ENCODE measurements around the gene ATP5F1A. TPM values are rescaled to one million over a fixed set of nuclear protein-coding genes. Genes with fewer than 3 reads are reported as not detected.

Gene ATP5F1A
- total RNA-seq, 2 donors from 2014 or later = 457 to 522 TPM

DNA sequence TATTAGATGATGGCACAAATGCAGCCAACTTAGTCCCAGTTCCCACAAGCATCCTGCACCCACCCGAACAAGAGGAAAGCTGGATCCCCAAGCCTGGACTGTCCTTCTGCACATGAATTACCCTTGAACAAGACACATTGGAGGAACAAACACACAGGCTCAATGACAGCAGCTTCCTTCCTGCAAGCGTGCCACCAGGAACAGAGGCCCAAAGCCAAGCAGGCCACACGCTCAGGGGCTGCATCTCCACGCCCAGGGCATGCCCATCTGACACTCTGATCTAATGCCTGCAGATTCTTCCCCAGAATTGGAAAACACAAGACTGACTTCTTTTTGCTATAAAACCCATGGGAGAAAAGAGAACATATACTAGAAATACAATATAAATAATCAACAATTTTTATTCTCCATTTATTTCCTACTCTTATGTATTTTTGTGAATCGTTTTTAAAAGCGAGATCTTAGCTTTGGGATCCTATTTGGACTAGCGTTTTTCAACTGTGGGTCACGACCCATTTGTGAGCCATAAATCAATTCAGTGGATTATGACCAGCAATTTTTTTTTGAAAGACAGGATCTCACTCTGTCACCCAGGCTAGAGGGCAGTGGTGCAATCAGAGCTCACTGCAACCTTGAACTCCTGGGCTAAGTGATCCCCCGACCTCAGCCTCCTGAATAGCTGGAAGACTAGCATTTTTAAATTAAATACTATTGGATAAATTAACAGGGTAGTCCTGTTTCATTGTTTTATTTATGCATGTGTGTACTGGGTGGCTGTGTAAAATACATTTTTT is 60.4 kb downstream of the ATP5F1A start:
- 82% methylated on average over 9 of the region's 9 CpGs for WGBS
- TF ChIP-seq POLR2A (IDR thresholded peaks at IDR 0.05) (no peak), POLR2AphosphoS5 (IDR thresholded peaks at IDR 0.05) (no peak)
- TF ChIP-seq, protein P1, sequence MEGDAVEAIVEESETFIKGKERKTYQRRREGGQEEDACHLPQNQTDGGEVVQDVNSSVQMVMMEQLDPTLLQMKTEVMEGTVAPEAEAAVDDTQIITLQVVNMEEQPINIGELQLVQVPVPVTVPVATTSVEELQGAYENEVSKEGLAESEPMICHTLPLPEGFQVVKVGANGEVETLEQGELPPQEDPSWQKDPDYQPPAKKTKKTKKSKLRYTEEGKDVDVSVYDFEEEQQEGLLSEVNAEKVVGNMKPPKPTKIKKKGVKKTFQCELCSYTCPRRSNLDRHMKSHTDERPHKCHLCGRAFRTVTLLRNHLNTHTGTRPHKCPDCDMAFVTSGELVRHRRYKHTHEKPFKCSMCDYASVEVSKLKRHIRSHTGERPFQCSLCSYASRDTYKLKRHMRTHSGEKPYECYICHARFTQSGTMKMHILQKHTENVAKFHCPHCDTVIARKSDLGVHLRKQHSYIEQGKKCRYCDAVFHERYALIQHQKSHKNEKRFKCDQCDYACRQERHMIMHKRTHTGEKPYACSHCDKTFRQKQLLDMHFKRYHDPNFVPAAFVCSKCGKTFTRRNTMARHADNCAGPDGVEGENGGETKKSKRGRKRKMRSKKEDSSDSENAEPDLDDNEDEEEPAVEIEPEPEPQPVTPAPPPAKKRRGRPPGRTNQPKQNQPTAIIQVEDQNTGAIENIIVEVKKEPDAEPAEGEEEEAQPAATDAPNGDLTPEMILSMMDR (IDR thresholded peaks at IDR 0.05) = no peak
- no peaks in the 10 kb centered on the region for H3K4me1 ChIP-seq (replicated peaks)
- H3K9me3 ChIP-seq = no peaks in the 10 kb centered on the region
- H3K36me3 ChIP-seq = no peaks in the 10 kb centered on the region
- DNase-seq (ENCODE audit: low spot score) = no peak
- H3K4me3 ChIP-seq = no peak overlapping the region
- intact Hi-C loops (cut with DNase I) = no loop called here
- no peaks in the 10 kb centered on the region for H3K27me3 ChIP-seq (replicated peaks; ENCODE audit: insufficient read depth)
- H3K27ac ChIP-seq = no peak overlapping the region

DNA sequence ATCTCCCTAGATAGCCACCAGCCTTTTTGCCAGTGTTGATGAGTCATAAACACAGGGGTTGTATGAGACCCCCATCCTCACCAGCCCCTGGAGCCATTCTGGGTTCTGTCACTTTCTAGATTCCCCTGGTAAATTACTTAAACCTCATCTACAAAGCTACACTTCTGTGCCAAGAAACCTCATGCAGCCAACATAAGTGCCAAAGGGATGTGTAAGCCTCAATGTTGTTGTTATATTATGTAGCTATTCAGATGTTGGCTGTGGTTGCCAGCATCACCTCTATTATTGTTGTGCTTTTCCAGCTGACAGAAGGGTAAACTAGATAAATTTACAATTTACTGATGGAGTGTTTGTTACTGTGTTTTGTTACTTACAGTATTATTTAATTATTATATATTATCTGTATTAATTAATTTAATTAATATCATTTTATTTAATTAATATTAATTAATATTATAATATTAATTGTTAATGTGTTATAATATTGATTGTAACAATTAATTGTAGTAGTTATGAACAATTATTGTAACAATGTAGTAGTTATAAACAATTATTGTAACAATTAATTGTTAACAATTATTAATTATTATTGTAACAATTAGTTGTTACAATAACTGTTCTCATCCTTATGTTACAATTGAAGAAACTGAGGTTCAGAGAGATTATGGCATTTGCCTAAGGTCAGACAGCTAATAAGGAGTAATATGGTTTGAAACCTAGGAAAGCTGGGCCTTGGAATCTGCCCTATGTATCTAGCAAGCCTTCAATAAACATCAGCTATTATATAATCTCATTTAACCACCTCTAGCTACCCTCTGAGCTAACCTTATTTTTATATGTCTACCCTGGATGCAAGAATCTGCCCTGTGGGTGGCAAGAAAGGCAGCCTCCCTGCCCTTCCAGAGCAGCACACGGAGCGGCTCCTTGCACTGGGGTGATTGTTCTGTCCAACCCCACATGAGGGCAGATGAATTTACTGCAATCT is 62.1 kb downstream of the ATP5F1A start:
- no peaks in the 10 kb centered on the region for H3K36me3 ChIP-seq
- H3K27ac ChIP-seq = no peak overlapping the region
- TF ChIP-seq POLR2AphosphoS5 (IDR thresholded peaks at IDR 0.05) (no peak), POLR2A (IDR thresholded peaks at IDR 0.05) (no peak)
- TF ChIP-seq, protein P1 (IDR thresholded peaks at IDR 0.05) = no peak
- WGBS = 97% methylated on average over 2 of the region's 2 CpGs
- H3K27me3 ChIP-seq (replicated peaks; ENCODE audit: insufficient read depth) = no peaks in the 10 kb centered on the region
- no peak overlapping the region for H3K4me3 ChIP-seq
- DNase-seq (ENCODE audit: low spot score) = no peak
- H3K9me3 ChIP-seq = no peaks in the 10 kb centered on the region
- intact Hi-C loops (cut with DNase I) = no loop called here
- no peaks in the 10 kb centered on the region for H3K4me1 ChIP-seq (replicated peaks)

DNA sequence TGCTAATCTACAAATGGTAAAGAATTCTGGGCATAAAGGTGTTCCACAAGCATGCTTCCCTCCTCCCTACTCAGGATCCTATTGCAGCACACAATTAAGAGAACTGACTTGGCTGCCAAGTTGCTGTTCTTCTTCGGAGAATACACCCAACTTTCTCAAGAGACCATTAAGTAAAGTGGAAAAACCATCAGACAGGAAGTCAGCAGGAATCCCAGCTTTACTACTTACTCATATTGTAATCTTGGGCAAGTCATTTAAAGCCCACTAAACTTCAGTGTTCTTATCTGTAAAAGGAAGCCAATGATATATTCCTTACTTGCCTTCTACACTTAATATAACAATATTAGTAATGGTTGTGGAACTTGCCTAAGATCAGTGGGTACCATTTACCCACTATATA is 63.9 kb downstream of the ATP5F1A start:
- Histone ChIP-seq H3K4me1 (replicated peaks) (no peaks in the 10 kb centered on the region), H3K36me3 (no peaks in the 10 kb centered on the region), H3K27me3 (replicated peaks; ENCODE audit: insufficient read depth) (no peaks in the 10 kb centered on the region), H3K9me3 (no peaks in the 10 kb centered on the region), H3K27ac (no peak overlapping the region), H3K4me3 (no peak overlapping the region)
- DNase-seq (ENCODE audit: low spot score) = no peak
- intact Hi-C loops (cut with DNase I) = no loop called here
- TF ChIP-seq, protein P1 (IDR thresholded peaks at IDR 0.05) = no peak
- TF ChIP-seq POLR2A (IDR thresholded peaks at IDR 0.05) = no peak
- TF ChIP-seq POLR2AphosphoS5 (IDR thresholded peaks at IDR 0.05) = no peak
- WGBS = 27% methylated on average over 1 of the region's 1 CpG

DNA sequence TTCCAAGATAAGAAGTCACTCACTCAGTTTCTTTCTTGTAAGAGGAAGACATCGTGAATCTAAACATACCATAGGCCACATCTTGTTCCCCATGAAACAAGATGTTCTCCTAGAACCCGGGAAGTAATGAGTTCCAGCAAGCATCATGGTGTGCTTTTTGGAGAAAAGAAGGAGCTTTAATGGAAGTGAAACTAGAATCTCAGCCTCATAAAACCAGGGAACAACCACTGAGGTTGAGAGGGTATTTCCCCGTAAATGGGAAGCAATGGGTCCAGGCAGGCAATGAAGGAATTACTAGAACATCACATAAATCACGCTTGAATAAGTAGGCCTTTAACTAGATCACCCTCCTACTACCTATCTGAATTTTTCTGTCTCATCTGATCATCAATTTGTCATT is 66.4 kb downstream of the ATP5F1A start:
- H3K4me1 ChIP-seq (replicated peaks) = no peaks in the 10 kb centered on the region
- H3K4me3 ChIP-seq = no peak overlapping the region
- no peaks in the 10 kb centered on the region for H3K9me3 ChIP-seq
- H3K36me3 ChIP-seq = no peaks in the 10 kb centered on the region
- H3K27ac ChIP-seq = no peak overlapping the region
- no peak for DNase-seq (ENCODE audit: low spot score)
- no peak for TF ChIP-seq POLR2A (IDR thresholded peaks at IDR 0.05)
- TF ChIP-seq POLR2AphosphoS5 (IDR thresholded peaks at IDR 0.05) = no peak
- TF ChIP-seq, protein P1 (IDR thresholded peaks at IDR 0.05) = no peak
- 58% methylated on average over 4 of the region's 4 CpGs for WGBS
- intact Hi-C loops (cut with DNase I) = no loop called here
- H3K27me3 ChIP-seq (replicated peaks; ENCODE audit: insufficient read depth) = no peaks in the 10 kb centered on the region

Small RNA genes within 50 kb of the gene (small RNA-seq; reads per million reads assigned to genes)
- gene RNU6-1278P (0 reads per million in 2 donors), gene RNY4P37 (0 reads per million in 2 donors)

Other genes with a start within 250 kb of the ATP5F1A start
- 10 to 100 TPM; 21.5 to 50.3 TPM for gene EPG5, start 131.0 kb downstream of the ATP5F1A start, total RNA-seq
- 10 to 100 TPM in 1 of 2 donors, 1 to 10 TPM in 1; 7.0 to 21.1 TPM for gene PSTPIP2, start 26.0 kb downstream of the ATP5F1A start, total RNA-seq
- 10 to 100 TPM; 19.9 to 26.9 TPM for gene HAUS1, start 6.1 kb upstream of the ATP5F1A start, total RNA-seq

Measured in prostate gland (tissue), 2 donors.